HG03354 (cell line): Measurements from ENCODE around the gene IGFN1.
"Not testable (repeated sequence)": the region's sequence is repeated elsewhere in the genome, so short reads cannot be mapped to it uniquely, and the experiment has no call there.

Source experiments
- ATAC-seq: cut with Tn5 transposase; IDR thresholded peaks from one replicate; pipeline ENCODE4 v1.9.1; 2021; ENCODE audit warnings: mild to moderate bottlenecking; ENCODE audit not compliant: unreplicated experiment, poor library complexity, severe bottlenecking

IGFN1 gene

GRCh38 chr1:201229771-201230635 is 39.4 kb downstream of the IGFN1 start:
- no peak for ATAC-seq

DNA sequence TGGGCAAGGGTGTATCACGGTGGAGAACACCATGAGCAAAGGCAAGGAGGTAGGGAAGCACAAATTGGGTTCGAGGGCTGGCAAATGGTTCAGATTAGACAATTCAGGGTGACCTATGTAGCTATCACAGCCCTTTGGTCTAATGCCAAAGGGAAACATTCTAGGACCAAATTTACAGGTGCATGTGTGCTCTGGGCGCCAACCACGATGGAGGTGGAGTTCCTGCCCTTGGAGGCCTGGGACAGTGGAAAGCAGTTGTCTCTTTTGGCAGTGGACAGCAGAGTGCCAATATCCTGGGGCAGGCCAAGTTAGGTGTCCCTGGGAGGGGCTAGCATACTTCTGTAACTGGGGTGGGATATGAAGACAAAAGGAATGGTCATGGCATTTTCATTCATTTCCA is 40.1 kb downstream of the IGFN1 start:
- ATAC-seq, result no peak

- ATAC-seq, result not testable (repeated sequence)
Observed at GRCh38 chr1:201239646-201240045, 49.0 kb downstream of the IGFN1 start.

DNA sequence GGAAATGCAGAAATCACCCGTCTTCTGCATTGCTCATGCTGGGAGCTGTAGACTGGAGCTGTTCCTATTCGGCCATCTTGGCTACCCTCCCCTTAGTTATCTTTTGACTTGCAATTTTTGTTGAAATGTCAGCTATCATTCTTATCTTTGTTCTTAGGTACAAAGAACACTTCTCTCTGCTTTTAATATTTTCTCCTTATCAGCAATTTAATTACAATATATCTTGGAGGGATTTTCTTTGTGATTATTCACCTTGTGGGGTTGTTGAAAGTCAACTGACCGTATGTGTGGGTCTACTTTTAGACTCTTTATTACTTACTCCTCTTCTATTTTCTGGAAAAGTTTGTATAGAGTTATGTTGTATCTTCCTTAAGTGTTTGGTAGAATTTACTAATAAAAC is 49.5 kb downstream of the IGFN1 start:
- ATAC-seq, result no peak

- no peak for ATAC-seq
Observed at GRCh38 chr1:201241736-201242135, 51.1 kb downstream of the IGFN1 start.

DNA sequence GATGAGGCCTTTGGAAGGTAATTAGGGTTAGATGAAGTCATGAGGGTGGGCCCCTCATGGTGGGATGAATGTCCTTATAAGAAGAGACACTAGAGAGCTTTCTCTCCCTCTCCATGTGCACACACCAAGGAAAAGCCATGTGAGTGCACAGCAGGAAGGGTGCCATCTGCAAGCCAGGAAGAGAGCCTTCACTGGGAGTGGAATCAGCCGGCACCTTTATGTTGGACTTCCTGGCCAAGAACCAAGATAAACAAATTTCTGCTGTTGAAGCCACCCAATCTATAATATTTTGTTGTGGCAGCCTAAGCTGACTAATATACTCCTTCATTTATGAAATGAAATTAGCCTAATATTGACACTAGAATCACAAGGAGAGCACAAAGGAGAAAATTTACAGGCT is 54.5 kb downstream of the IGFN1 start:
- no peak for ATAC-seq

DNA sequence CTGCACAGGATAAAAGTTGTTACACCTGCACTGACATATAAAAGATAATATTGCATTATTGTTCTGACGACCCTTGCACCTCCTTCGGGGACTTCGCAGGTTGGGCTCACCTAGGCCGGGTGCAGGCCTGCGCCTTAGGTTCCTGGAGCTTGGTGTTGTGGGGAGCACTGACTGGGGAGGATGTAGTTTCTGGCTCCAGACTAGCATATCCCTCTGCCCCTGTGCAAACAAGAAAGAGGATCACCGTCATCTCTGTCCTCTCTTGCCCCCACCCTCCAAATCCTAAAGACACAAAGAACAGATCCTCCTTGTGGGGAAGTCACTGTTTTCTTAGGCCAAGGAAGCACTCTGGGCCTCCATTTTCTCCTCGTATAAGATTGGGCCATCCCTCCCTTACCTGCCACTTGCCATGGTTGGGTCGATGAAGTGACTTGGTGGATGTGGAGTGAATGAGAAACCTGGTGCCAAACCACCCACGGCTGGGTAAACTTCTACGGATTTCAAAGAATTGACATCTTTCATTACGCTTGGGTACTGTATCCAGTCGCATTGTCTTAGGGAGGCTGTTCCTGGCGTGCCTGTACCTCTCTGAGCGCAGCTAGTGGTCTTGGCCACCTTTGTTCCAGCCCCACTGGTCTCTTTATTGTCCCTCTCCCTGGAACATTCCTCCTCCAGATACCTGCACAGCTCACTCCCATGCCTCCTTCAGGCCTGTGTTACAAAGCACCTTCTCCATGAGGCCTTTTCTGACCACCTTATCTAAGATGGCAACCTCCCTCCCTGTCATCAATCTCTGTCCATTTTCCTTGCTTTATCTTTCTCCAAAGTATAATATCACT is 58.3 kb downstream of the IGFN1 start:
- no peak for ATAC-seq

GRCh38 chr1:201250326-201251011 is 59.8 kb downstream of the IGFN1 start:
- no peak for ATAC-seq

GRCh38 chr1:201251411-201251810 is 60.8 kb downstream of the IGFN1 start:
- ATAC-seq, result no peak

- no peak for ATAC-seq
Observed at GRCh38 chr1:201251851-201252430, 61.3 kb downstream of the IGFN1 start.

DNA sequence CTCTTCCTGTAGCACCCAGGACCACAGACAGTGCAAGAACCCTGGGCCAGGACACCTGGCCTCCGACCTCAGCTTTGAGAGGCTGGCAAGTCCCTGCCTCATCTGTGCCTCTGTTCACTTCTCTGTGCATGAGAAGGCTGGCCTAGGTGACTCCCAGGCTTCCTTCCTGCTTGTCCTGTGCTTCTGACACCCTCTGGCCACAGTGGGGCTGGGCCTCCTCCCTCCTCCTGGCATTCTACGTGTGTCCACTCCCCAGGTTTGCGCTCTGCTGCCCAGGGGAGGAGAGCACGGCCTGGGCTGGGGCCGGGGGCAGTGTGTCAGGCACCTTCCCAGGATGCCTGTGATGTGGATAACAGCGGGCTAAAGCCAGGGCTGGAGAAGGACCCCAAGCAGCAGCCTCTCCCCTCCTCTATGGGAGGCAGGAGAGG is 62.3 kb downstream of the IGFN1 start:
- ATAC-seq, result no peak

DNA sequence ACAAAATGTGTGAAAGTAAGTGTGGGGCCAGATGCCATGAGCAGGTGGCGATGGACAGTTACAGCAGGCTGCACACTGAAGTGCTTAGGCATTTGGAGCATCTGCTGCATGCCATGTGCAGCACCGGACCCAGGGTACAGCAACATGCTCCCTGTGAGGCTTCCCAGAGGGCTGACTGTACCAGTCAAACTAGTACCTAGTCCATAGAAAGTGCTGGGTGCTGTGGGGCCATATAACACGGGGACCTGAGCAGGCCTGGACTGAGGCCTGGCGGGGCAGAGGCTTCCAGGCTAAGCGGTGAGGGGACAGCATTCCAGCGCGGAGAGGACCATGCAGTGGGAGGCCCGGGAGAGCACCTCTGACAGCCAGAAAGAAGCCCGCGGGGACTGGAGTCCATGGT is 62.8 kb downstream of the IGFN1 start:
- ATAC-seq, result no peak

DNA sequence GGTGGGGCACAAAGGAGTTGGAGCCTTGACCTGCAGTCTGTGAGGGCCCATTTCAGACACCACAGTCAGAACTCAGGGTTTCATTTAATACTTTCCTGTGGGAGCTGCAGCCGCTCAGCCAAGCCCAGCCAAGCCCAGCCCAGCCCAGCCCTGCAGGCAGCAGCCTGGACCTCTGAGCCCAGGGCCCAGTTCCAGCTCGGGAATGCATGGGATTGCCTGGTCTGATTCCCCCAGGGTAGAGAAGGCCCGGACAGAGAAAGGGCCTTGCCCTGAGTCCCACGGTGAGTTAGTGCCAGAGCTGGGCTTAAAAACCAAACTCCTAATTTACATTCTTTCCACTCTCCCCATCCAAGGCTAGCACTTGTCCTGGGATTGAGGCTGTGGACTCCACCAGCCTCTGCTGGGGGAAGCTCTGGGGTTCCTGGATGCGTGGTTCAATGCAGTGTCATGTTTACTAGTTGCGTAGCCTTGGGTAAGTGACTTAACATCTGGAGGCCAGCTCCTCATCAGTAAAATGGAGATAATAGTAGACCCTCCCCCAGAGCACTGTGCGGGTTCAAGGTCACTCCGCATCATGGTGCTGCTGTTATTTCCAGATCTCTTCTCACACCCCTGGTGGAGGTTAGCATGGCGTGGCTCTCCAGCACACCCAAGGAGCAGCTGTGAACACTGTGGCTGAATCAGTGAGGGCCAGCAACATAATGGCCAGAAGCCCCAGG is 63.4 kb downstream of the IGFN1 start:
- ATAC-seq, result no peak

- peak; percentile 44 for ATAC-seq
Observed at GRCh38 chr1:201254625-201255478, 64.2 kb downstream of the IGFN1 start.

- no peak for ATAC-seq
Observed at GRCh38 chr1:201255479-201256362, 65.1 kb downstream of the IGFN1 start.

- ATAC-seq, result not testable (repeated sequence)
Observed at GRCh38 chr1:201258132-201258531, 67.5 kb downstream of the IGFN1 start.

- ATAC-seq, result no peak
Observed at GRCh38 chr1:201258763-201259230, 68.2 kb downstream of the IGFN1 start.
